ENCODE results near the gene SALL1.

The SALL1 gene

GRCh38 chr16:51156807-51157200 lies 5.7 kb upstream of the SALL1 start:
- DNase-seq (ENCODE audit: low spot score): no peak

DNA sequence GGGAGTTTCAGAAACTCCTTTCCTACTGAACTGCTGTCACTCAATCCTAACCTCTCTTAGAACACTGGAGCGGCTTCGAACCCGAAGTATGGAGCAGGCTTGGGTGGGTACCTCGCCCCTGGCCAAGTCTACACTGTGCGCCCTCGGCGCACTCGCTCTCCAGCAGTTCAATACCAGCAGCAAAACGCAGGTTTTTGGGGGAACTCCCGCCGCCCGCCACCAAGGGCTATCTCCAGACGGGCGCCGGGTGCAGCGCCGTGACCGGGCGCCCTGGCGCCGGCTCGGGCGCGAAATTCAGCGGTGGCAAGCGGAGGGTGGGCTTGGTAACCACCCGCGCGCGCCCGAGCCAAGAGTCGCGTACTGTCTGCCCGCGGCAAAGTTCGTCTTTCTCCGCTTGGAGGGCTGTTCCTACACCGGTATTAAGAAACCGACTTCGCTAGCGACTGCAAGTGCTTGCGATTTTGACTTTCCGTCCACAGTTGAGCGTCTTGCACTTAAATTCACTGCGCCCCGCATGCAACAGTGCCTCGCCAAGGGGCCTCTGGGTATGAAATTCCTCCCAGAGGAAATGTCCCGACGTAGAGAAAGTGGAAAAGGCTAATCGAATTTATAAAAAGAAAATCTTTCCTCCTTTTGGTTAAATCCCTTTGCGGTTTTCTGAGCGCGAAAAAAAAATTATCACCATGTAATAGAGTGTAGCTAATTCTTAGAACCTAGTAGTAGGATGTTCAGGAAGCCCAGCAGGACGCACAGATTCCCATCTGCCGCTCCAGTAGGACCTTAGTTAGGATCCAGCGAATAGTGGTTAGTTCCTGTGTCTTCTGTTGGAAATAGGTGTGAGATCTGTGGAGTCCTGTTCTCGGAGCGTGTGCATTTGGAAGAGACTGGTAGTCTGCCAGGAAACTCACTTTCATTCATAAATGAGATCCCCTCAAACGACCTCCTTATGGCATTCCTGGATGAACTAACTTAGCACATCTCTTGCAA lies 5.0 kb upstream of the SALL1 start:
- DNase-seq (ENCODE audit: low spot score): peak; percentile 25

DNA sequence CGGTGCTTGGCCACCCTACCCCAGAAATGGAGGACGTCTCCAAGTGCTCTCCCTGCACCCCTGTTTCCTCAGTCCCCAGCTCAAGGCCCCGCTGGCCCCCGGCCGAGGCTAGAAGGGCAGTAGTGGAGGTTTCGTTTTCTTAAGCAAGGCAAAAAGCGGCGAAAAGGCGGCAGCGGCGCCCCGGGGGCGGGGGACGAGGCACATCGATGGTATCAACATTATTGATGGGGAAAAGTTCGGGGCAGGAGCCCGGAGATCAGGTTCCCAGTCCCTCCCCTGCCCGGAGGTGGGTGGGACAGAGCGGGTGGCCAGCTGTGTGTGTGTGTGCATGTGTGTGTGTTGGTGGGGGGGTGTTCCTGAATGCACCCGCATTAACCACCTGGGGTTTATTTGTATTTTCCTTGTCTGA lies 4.1 kb upstream of the SALL1 start:
- no peak for DNase-seq (ENCODE audit: low spot score)

DNA sequence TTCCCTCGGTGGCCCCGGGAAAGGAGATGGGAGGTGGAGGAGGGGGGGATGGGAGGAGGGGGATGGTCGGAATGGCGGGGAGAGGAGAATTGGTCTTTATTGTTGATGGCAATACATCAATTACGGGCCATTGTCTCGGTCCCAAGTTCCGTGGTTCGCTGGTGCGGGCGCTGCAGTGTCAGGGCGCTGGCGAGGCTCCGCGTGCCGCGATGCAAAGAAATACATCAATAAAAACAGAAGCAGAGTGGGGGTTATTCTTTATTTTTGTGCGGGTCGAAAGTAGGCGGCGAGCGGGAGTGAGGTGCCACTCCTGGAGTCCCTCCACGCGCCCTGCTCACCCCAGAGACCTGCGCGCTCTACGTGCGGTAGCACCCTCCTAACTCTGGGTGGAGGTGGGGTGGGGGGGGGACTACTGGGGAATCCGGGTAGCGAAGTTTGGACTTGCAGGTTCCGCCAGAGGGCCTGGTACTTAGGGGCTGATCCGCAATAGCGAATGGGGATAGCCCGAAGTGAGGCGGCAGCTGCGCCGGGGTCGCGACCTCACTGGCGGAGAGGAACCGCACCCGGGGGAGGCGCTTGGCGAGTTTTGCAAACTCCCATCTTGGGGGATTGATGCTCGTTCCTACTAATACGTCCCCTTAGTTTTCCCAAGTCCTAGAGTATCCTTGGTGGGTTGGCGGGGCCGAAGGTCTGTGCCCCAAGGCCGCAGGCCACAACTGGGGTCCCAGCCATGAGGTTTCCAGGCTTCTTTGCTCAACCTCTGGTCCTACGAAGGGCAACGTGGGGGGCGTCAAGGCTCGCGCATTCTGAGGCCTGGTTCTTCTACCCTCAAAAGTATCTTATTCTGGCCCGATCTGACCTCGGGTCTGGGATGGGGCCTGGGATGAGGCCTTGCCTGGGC lies 3.5 kb upstream of the SALL1 start:
- no peak for DNase-seq (ENCODE audit: low spot score)

- no peak for DNase-seq (ENCODE audit: low spot score)
Measured at GRCh38 chr16:51153577-51154031, 2.5 kb upstream of the SALL1 start.

- peak; percentile 56 for DNase-seq (ENCODE audit: low spot score)
Measured at GRCh38 chr16:51152691-51153576, 1.9 kb upstream of the SALL1 start.

DNA sequence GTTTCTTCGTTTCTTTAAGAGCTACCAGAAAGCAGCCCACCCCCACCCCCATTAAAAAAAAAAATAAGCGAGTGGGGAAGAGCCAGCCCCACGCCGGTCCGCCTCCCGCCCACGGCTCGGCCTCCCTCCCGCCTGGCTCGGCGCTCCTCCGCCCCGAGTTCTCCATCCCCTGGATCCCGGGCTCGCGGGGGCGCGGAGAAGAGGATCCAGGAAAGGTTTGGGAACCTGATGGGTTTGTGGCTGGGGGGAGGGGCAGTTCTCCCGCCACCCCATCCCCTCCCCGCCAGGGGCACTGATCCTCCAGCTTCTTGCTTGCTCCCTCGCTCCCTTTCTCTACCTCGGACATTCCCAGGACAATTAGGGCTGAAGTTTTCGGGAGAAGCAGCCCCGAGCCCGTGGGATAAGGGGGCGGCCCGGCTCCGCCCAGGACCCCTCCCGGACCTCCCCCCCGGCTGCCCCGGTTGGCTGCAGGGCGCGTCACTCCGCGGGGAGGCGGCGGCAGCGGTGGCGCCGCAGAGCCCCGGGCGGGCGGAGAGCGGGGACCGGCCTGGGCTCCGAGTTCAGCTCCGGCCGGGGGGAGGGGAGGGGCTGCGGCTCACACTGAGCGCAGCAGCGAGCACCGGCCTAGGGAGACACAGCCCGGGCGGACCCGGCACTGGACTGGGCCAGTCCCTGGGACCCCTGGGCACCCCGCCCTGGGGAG lies 1.0 kb upstream of the SALL1 start:
- DNase-seq (ENCODE audit: low spot score): peak; percentile 96

GRCh38 chr16:51151435-51151960 lies 428 bp upstream of the SALL1 start:
- peak; percentile 81 for DNase-seq (ENCODE audit: low spot score)

- DNase-seq (ENCODE audit: low spot score): no peak
Measured at GRCh38 chr16:51150165-51150887, 744 bp downstream of the SALL1 start.

DNA sequence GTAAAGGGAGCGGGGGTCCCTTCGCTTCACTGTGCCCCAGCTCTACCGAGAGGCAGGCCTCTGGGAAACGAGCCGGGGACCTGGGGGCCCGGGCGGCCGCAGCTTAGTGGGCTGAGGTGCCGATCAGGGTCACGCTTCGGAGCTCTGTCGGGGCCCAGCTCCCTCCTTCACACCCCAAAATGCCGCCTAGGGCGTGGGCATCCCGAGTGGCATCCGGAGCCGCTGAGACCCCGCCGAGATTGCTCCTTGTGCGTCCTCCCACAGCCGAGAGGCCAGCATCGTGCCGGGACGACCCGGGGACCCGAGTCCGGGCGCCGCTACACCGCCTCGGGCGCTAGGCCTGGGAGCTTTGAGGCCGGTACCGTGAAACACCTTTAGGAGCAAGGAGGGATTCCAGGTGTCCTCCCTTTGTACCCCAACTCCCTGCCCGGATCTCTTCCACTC lies 1.3 kb downstream of the SALL1 start:
- DNase-seq (ENCODE audit: low spot score): no peak

- no peak for DNase-seq (ENCODE audit: low spot score)
Measured at GRCh38 chr16:51149251-51149661, 1.8 kb downstream of the SALL1 start.

DNA sequence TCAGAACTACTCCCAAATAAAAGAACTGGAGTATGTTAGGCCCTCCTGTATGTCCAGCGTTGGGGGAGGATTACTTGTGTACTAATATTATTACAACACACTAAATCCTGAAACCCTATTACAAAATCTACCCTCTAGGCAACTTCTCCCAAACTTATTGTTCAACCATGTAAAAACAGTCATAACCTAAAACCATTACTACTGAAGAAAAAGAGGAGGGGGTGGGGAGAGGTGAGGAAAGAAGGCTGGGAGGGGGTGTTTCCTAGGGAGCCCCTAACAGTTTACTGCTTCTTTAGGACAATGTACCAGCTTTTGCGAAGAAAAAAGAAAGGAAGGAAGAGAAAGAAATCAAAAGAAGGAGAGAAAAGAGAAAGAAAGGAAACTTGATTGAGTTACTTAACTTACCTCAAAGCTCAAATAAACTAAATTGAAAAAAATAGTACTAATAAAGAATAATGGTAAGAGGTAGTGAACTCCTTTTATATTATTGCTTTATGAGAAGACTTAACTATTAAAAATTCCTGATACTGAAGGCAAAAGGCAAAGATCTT lies 2.3 kb downstream of the SALL1 start:
- peak; percentile 39 for DNase-seq (ENCODE audit: low spot score)

DNA sequence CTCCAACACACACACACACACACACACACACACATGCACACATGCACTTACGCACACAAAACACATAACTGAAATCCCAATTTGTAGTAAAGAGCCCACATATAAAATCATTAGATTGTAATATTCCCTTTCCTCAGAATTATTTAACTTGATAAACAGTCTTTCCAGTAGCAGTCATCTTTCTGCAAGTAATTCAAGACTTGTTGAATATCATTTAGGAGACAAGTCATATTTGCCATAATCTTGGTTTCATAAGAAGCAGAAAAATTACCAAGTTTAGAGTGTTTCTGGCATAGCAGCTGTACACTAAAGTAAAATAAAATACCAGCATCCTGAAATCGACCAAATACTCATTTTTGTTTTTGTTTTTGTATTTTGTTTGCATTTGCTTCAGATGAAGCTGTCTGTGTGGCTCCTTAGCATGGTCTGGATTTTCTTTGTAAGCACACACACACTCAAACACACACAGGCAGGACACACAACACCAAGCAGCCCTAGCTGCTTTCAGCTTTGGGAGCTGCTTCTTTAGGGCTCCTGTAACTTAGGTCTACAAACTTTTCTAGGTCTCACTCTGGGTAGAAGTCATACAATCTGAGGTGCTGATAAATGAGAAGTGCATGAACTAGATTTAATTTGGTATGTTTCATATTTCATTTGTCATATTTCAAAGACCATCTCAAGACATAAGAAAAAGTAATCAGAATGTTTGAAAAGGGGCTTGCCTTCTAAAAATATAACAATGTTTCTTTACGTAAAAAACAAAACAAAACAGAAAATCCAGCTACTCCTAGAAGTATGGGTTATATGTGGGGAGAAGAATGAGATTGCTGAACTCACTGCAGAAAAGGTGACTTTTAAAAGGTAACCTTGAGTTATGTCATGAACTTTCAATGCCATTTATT lies 3.0 kb downstream of the SALL1 start:
- no peak for DNase-seq (ENCODE audit: low spot score)

DNA sequence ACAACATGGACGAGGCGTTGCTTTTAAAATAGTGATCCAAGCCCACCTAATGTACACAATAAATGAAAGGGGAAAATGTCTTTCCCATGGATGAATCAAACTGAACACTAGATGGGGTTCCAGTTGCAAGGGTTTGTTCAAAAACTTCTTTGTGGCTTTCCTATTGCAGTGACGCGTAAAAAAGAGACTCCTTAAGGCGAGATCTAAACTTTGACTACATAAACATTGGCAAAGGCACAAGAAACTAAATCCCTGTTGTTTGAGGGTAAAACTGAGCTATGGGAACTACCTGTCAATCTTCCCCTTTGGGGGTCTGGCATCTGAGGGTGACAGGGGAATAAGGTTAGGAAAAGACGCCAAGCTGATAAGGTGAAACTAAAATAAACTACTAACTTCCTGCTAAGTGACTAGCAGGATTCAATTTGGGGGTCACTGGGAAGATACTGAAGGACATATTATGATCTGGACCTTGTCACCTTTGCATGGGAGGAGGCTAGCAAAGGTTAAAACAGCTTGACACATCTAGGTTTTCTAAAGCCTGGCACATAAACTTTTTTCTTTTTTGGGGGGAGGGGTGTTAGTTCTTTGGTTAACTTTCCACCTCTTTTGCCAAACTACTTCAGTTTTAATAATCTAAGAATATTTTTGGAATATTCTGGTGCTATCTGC lies 4.7 kb downstream of the SALL1 start:
- DNase-seq (ENCODE audit: low spot score): peak; percentile 54

DNA sequence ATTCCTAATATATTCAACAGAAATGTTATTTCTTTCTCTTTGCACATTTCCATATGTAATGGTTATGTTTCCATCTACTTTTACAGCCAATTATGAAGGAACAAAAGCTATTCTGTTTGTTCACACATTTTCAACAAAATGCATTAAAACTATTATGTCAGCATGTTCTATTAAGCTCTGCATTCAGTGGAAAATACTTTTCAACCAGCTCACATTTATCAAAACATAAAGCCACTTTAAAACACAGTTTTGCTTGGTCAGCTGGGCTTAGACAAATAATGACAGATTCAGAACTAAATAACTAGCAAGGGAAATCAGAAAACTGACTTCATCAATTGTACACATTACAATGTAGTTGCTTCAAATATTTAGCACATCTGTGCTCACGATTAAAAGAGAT lies 6.9 kb downstream of the SALL1 start:
- no peak for DNase-seq (ENCODE audit: low spot score)

DNA sequence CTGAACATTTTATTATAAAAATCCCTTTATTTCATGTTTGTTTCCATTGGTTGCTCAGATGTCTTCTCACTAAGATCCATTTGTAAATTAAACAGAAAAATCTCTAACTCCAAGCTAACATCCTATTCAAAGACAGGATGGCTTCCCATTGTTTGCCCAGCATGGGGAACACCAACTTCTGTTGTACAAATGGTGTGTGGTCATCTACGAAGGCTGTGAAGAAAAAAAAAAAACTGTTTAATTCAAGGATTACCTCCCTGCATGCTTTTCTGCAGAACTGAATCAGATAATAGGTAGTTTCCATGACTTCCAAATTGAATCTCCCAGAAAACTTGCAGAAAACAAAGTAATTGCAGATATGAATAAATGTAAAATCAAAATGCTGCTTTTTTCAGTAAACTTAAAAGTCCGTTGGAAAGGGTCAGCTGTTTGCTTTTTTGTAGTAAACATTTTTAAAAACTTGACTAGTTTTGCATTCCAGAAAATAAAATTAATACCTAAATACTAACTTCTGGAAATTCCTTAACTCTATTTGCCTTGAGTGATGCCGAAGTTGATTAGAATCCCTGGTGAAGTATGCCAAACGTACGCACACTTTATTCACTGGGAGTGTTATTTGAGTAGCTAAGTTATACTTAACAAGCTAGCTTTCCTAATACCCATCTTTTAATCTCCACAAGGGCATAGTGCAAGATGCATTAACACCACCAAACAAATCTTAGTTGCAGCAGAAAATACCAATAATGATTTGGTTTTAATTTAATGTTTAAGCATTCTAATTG lies 7.7 kb downstream of the SALL1 start:
- DNase-seq (ENCODE audit: low spot score): no peak

DNA sequence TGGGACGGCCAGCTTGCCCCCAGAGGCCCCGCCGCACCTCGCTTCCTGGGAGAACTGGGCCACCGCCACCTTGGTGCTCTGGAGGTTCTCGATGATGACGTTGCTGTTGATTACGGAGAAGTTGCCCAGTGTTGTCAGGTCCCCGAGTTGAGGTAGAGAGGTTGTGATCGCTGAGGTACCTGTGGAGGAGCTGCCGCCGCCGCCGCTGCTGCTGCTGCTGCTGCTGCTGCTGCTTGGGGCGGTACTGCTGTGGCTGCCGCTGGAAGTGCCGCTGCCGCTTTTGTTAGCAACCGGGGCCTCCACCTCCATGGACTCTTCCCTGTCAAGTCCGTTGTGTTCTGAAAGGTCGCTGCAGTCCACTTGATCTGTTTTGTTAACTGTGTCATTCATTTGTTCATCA lies 9.5 kb downstream of the SALL1 start:
- DNase-seq (ENCODE audit: low spot score): no peak

Data from AG08395 (cell line).